Measurements from ENCODE around the gene CAMK1. TPM values are rescaled to one million over a fixed set of nuclear protein-coding genes. Genes with fewer than 3 reads are reported as not detected.

CAMK1 gene
- total and polyA plus RNA-seq, 4 donors: 13.8 to 20.1 (median 16.7) TPM

- H3K36me3 ChIP-seq (ENCODE audit: control insufficient read depth in 4 of 4, insufficient read depth in 3 of 4, low read depth in 1 of 4, low read length in 3 of 4): peaks cover 14 to 49% (median 46%) of the 10 kb centered on the region in 4 donors
These were observed 36.4 kb upstream of the CAMK1 start for GRCh38 chr3:9806137-9806536.

More at GRCh38 chr3:9806137-9806536, 36.4 kb upstream of the CAMK1 start:
- Histone ChIP-seq H3K27me3 (ENCODE audit: control insufficient read depth in 4 of 4, insufficient read depth in 4 of 4, low read length in 3 of 4) (no peaks in the 10 kb centered on the region), H3K27ac (ENCODE audit: low read depth in 1 of 2, low read length in 2 of 2) (no peak overlapping the region), H3K9me3 (ENCODE audit: control insufficient read depth in 4 of 4, low read length in 3 of 4) (no peaks in the 10 kb centered on the region), H3K4me1 (ENCODE audit: control insufficient read depth in 4 of 4, insufficient read depth in 4 of 4, low read length in 3 of 4) (peaks cover 0 to 13% (median 7%) of the 10 kb centered on the region in 4 donors), H3K9ac (ENCODE audit: low read depth in 1 of 2, low read length in 2 of 2) (no peak overlapping the region), H3K4me3 (ENCODE audit: low read depth in 1 of 3, low read length in 3 of 3) (no peak overlapping the region)
- TF ChIP-seq FOXA1 (IDR thresholded peaks at IDR 0.05): no peak
- no peak for TF ChIP-seq RAD21 (IDR thresholded peaks at IDR 0.05)
- TF ChIP-seq HNF4G (IDR thresholded peaks at IDR 0.05): no peak
- TF ChIP-seq, protein P1, sequence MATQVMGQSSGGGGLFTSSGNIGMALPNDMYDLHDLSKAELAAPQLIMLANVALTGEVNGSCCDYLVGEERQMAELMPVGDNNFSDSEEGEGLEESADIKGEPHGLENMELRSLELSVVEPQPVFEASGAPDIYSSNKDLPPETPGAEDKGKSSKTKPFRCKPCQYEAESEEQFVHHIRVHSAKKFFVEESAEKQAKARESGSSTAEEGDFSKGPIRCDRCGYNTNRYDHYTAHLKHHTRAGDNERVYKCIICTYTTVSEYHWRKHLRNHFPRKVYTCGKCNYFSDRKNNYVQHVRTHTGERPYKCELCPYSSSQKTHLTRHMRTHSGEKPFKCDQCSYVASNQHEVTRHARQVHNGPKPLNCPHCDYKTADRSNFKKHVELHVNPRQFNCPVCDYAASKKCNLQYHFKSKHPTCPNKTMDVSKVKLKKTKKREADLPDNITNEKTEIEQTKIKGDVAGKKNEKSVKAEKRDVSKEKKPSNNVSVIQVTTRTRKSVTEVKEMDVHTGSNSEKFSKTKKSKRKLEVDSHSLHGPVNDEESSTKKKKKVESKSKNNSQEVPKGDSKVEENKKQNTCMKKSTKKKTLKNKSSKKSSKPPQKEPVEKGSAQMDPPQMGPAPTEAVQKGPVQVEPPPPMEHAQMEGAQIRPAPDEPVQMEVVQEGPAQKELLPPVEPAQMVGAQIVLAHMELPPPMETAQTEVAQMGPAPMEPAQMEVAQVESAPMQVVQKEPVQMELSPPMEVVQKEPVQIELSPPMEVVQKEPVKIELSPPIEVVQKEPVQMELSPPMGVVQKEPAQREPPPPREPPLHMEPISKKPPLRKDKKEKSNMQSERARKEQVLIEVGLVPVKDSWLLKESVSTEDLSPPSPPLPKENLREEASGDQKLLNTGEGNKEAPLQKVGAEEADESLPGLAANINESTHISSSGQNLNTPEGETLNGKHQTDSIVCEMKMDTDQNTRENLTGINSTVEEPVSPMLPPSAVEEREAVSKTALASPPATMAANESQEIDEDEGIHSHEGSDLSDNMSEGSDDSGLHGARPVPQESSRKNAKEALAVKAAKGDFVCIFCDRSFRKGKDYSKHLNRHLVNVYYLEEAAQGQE (IDR thresholded peaks at IDR 0.05): no peak
- TF ChIP-seq FOXA2 (IDR thresholded peaks at IDR 0.05): no peak
- TF ChIP-seq, protein P2, sequence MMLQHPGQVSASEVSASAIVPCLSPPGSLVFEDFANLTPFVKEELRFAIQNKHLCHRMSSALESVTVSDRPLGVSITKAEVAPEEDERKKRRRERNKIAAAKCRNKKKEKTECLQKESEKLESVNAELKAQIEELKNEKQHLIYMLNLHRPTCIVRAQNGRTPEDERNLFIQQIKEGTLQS (IDR thresholded peaks at IDR 0.05): no peak
- TF ChIP-seq HNF4A (conservative IDR thresholded peaks at IDR 0.05): no peak
- no peak for TF ChIP-seq YY1 (IDR thresholded peaks at IDR 0.05)
- no peak for TF ChIP-seq NR2F2 (IDR thresholded peaks at IDR 0.05)
- TF ChIP-seq RXRA (IDR thresholded peaks at IDR 0.05): no peak
- no peak for TF ChIP-seq CTCF (IDR thresholded peaks at IDR 0.05; ENCODE audit: low read depth, low read length, missing input control)
- no peak for TF ChIP-seq EGR1 (IDR thresholded peaks at IDR 0.05; ENCODE audit: low read depth in 2 of 2)
- no peak for TF ChIP-seq JUND (IDR thresholded peaks at IDR 0.05)
- no peak for TF ChIP-seq TAF1 (conservative IDR thresholded peaks at IDR 0.05)
- no peak for TF ChIP-seq GABPA (IDR thresholded peaks at IDR 0.05 in 1 of 2, conservative IDR thresholded peaks at IDR 0.05 in 1 of 2)
- no peak for TF ChIP-seq MAX (IDR thresholded peaks at IDR 0.05)
- no peak for TF ChIP-seq SP1 (IDR thresholded peaks at IDR 0.05)
- no peak for TF ChIP-seq ZBTB33 (IDR thresholded peaks at IDR 0.05)
- WGBS: 94% methylated on average over 12 of the region's 12 CpGs
- DNase-seq (ENCODE audit: low spot score): no peak

Measured in liver (tissue), 9 donors.